GM12801 (cell line): ENCODE results near the gene PCBP3.

ENCODE experiments used
- CTCF ChIP-seq: IDR thresholded peaks from one replicate; pipeline ENCODE4 v1.5.1; 2011; ENCODE audit warnings: control low read depth; ENCODE audit not compliant: insufficient read length; ENCODE audit errors: extremely low read depth

The PCBP3 gene

GRCh38 chr21:45801989-45802388 lies 158.5 kb downstream of the PCBP3 start:
- TF ChIP-seq CTCF, result no peak

GRCh38 chr21:45802425-45802824 lies 158.9 kb downstream of the PCBP3 start:
- TF ChIP-seq CTCF, result no peak

- TF ChIP-seq CTCF, result no peak
These were observed 159.6 kb downstream of the PCBP3 start for GRCh38 chr21:45802956-45803617.

GRCh38 chr21:45803618-45804340 lies 160.3 kb downstream of the PCBP3 start:
- TF ChIP-seq CTCF, result no peak

GRCh38 chr21:45804809-45805313 lies 161.3 kb downstream of the PCBP3 start:
- no peak for TF ChIP-seq CTCF

- no peak for TF ChIP-seq CTCF
These were observed 161.8 kb downstream of the PCBP3 start for GRCh38 chr21:45805321-45805720.

GRCh38 chr21:45806042-45806441 lies 162.5 kb downstream of the PCBP3 start:
- TF ChIP-seq CTCF, result no peak
